Activated CD4-positive, alpha-beta T cell treated with anti-CD3 and anti-CD28 coated beads, Interleukin-2, amount 50 U/mL, for 4 hours (primary cell): ENCODE results near the gene KCNMA1.

Source experiments
- DNase-seq, 2 experiments: peaks; one replicate each; pipeline ENCODE4 v3.0.0-alpha.2; 2020

The KCNMA1 gene

GRCh38 chr10:76946270-76946669 lies 691.3 kb downstream of the KCNMA1 start:
- DNase-seq, result no peak

- DNase-seq, result no peak
Measured at GRCh38 chr10:76945166-76945565, 692.4 kb downstream of the KCNMA1 start.

GRCh38 chr10:76944640-76945039 lies 693.0 kb downstream of the KCNMA1 start:
- no peak for DNase-seq

- no peak for DNase-seq
Measured at GRCh38 chr10:76942628-76943416, 694.8 kb downstream of the KCNMA1 start.

GRCh38 chr10:76939933-76940468 lies 697.6 kb downstream of the KCNMA1 start:
- DNase-seq, result no peak

GRCh38 chr10:76937181-76937600 lies 700.4 kb downstream of the KCNMA1 start:
- DNase-seq, result no peak

GRCh38 chr10:76935941-76936613 lies 701.5 kb downstream of the KCNMA1 start:
- DNase-seq, result no peak

GRCh38 chr10:76928565-76928964 lies 709.0 kb downstream of the KCNMA1 start:
- DNase-seq, result no peak

- no peak for DNase-seq
Measured at GRCh38 chr10:76925636-76926405, 711.8 kb downstream of the KCNMA1 start.

GRCh38 chr10:76922666-76923065 lies 714.9 kb downstream of the KCNMA1 start:
- DNase-seq, result no peak

GRCh38 chr10:76921383-76922010 lies 716.1 kb downstream of the KCNMA1 start:
- DNase-seq, result no peak

- DNase-seq, result no peak
Measured at GRCh38 chr10:76920581-76920980, 717.0 kb downstream of the KCNMA1 start.

- DNase-seq, result no peak
Measured at GRCh38 chr10:76918106-76918505, 719.5 kb downstream of the KCNMA1 start.

- no peak for DNase-seq
Measured at GRCh38 chr10:76917071-76917470, 720.5 kb downstream of the KCNMA1 start.

GRCh38 chr10:76916536-76916935 lies 721.1 kb downstream of the KCNMA1 start:
- no peak for DNase-seq

- DNase-seq, result no peak
Measured at GRCh38 chr10:76915316-76915715, 722.3 kb downstream of the KCNMA1 start.

GRCh38 chr10:76911184-76911583 lies 726.4 kb downstream of the KCNMA1 start:
- DNase-seq, result no peak

GRCh38 chr10:76910184-76910962 lies 727.2 kb downstream of the KCNMA1 start:
- no peak for DNase-seq

GRCh38 chr10:76906256-76906655 lies 731.4 kb downstream of the KCNMA1 start:
- DNase-seq, result no peak

- no peak for DNase-seq
Measured at GRCh38 chr10:76905251-76905650, 732.4 kb downstream of the KCNMA1 start.

- no peak for DNase-seq
Measured at GRCh38 chr10:76903387-76903945, 734.1 kb downstream of the KCNMA1 start.

GRCh38 chr10:76902949-76903348 lies 734.7 kb downstream of the KCNMA1 start:
- no peak for DNase-seq
